LNCAP (cell line): ENCODE results near the gene FBLN1.

Experiments
- TF ChIP-seq, protein P1 (sequence below): fragments of 450-650 bp; IDR thresholded peaks from 2 replicates; pipeline ENCODE4 v1.5.1; 2017; ENCODE audit warnings: mild to moderate bottlenecking

FBLN1 gene

DNA sequence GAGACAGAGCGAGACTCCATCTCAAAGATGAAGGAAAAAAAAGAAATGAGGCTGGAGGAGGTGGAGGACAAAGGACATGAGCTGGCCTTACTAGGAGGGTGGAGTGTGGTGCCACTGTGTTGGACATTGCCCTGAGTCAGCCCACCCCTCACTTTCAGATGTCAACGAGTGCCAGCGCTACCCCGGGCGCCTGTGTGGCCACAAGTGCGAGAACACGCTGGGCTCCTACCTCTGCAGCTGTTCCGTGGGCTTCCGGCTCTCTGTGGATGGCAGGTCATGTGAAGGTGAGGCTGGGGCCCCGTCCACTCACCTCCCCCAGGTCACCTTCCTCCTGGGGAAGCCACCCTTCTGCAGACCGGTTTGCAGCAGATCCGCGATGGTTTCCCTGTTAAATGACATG is 40.6 kb downstream of the FBLN1 start:
- TF ChIP-seq, protein P1, sequence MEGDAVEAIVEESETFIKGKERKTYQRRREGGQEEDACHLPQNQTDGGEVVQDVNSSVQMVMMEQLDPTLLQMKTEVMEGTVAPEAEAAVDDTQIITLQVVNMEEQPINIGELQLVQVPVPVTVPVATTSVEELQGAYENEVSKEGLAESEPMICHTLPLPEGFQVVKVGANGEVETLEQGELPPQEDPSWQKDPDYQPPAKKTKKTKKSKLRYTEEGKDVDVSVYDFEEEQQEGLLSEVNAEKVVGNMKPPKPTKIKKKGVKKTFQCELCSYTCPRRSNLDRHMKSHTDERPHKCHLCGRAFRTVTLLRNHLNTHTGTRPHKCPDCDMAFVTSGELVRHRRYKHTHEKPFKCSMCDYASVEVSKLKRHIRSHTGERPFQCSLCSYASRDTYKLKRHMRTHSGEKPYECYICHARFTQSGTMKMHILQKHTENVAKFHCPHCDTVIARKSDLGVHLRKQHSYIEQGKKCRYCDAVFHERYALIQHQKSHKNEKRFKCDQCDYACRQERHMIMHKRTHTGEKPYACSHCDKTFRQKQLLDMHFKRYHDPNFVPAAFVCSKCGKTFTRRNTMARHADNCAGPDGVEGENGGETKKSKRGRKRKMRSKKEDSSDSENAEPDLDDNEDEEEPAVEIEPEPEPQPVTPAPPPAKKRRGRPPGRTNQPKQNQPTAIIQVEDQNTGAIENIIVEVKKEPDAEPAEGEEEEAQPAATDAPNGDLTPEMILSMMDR, result no peak

DNA sequence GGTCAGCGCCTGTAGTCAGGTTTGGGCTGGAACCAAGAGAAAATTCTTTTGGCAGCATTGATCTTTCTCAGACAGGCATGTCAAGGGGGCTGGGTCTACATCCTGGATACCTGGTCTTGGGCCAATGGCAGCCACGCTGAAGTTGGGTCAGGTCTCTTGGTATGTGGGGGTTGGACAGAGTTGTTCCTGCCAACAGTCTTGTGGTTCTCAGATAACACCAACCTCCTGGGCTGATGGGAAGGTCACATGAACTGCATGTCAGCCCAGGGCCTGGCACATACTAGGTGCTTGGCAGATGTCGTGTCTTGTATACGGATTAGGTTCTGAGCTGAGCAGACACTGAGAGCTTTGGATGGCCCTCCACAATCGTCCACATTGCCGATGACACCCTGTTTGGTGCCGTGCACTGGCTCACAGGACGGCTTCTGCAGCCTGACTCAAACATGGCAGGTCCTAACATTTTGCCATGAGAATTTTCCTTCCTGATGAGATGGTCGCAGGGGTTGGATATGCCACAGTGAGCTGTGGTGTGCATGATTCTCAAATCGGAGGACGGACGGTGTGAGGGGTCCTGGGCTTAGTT is 42.0 kb downstream of the FBLN1 start:
- TF ChIP-seq, protein P1, result no peak

DNA sequence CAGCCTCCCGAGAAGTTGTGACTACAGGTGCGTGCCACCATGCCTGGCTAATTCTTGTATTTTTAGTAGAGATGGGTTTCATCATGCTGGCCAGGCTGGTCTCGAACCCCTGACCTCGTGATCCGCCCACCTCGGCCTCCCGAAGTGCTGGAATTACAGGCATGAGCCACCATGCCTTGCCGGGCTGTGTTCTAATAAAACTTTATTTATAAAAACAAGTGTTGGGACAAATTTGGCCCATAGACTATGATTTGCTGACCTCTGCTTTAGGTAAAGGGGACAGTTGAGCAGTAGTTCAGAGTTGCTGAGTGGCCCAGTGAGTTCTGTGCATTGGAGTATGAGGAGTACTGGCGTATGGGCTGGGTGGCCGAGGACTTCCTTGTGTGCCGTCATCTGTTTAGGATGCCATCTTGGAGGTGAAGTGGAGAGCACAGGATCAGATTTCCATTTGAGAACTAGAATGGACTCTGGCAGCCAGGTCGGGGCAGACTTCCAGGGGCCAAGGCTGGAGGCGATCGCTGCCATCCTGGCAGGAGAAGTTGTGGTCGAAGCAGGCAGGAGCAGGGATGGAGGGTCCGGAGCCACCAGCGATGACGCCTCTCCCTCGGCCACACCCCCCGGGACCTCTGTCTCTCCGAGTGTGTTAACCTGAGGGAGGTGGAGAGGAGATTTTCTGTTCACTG is 43.8 kb downstream of the FBLN1 start:
- TF ChIP-seq, protein P1, result no peak

DNA sequence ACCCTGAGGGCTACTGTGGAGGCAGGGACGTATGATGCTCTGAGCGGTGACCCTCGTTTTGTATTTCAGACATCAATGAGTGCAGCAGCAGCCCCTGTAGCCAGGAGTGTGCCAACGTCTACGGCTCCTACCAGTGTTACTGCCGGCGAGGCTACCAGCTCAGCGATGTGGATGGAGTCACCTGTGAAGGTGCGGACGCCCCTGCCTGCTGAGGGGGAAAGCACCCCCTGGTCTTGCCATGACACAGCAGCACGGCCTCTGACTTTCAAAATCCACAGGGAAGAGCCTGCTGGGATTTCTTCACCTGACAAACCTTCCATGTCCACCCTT is 44.3 kb downstream of the FBLN1 start:
- TF ChIP-seq, protein P1, result no peak

DNA sequence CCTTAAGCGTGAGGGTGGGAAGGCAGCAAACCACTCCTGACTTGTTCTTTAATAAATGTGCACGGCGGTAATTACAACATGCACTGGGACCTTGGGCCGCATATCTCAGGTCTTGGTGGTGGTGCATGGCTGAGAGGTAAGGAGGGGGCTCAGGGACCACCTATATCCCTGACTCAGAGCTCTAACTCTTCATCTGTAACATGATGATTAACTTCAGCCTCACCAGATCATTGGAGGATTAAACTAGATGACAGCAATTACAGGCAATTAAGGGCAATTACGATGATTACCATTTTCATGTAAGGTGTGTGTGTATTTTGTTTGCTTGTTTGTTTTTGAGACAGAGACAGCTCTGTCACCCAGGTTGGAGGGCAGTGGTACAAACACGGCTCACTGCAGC is 45.0 kb downstream of the FBLN1 start:
- TF ChIP-seq, protein P1, result no peak

DNA sequence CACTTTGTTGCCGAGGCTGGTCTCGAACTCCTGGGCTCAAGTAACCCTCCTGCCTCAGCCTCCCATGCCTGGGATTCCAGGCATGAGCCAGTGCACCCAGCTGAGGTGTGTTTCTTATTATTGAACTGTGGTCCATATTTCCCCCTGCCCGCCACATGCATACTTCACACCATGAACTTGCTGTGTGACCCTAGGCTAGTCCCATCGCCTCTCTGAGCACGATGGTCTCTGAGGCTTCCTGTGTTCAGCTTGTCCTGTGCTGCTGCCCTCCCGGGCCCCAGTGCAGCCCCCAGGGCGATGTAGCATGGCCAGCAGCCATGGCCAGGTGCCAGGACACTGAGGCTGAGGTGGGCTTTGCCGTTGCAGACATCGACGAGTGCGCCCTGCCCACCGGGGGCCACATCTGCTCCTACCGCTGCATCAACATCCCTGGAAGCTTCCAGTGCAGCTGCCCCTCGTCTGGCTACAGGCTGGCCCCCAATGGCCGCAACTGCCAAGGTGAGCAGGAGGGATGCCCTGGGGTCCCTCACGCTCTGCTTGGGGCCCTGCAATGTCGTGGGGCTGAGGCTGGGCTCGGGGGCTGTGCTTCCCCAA is 45.7 kb downstream of the FBLN1 start:
- TF ChIP-seq, protein P1, result no peak

DNA sequence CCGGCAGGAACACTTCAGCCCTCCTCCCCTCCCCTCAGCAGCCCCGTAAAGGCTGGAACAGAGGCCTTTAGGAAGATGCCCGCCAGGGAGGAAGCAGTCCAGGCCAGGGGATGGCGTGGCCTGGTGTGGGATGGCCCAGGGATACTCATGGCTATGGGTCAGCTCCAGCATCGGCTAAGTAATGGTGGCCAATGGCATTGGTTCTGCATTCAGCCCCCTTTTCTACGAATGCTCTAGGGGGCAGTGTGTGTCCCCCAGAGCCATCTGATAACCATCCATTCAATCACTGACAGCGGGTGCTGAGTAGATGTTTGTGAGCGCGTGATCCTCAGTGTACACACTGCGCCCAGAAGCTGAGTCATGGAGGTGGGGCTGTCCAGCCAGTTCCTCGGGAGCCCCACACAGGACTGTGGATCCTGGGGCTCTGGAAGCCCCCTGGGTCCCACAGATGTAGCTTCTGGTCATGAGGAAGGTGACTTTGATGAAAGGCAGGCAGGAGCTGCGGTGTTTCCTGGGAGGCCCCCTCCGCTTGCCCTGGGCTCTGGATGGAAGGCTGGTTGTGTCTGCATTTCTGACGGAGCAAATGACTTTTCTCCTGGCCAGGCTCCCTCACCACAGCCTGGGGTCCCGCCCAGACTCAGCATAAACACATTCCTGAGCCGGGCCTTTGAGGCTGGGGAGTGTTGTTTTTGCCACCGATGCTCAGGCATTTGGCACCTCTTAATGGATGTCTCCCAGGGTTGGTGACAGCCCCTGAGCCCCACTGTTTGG is 46.5 kb downstream of the FBLN1 start:
- TF ChIP-seq, protein P1, result no peak
